ENCODE results near the gene SLC12A5. TPM values are rescaled to one million over a fixed set of nuclear protein-coding genes. Genes with fewer than 3 reads are reported as not detected.

The SLC12A5 gene
- total RNA-seq, 1 donor from 2014 or later = 0.70 TPM

- intact Hi-C loops (cut with micrococcal nuclease) = no loop called here
Observed at GRCh38 chr20:46102940-46103339, 73.9 kb downstream of the SLC12A5 start.

- intact Hi-C loops (cut with micrococcal nuclease) = no loop called here
Observed at GRCh38 chr20:46104262-46104661, 75.2 kb downstream of the SLC12A5 start.

GRCh38 chr20:46107061-46107460 is 78.0 kb downstream of the SLC12A5 start:
- intact Hi-C loops (cut with micrococcal nuclease) = no loop called here

- intact Hi-C loops (cut with micrococcal nuclease) = no loop called here
Observed at GRCh38 chr20:46108435-46108841, 79.4 kb downstream of the SLC12A5 start.

- intact Hi-C loops (cut with micrococcal nuclease) = no loop called here
Observed at GRCh38 chr20:46108976-46109375, 80.0 kb downstream of the SLC12A5 start.

Other genes with a start within 250 kb of the SLC12A5 start
- gene WFDC3, start 237.3 kb upstream of the SLC12A5 start, total RNA-seq = not detected in 2 replicates
- 30.3 and 31.8 TPM in 2 replicates for gene DNTTIP1, start 237.3 kb upstream of the SLC12A5 start, total RNA-seq
- 181 and 183 TPM in 2 replicates for gene UBE2C, start 216.6 kb upstream of the SLC12A5 start, total RNA-seq
- 0.36 TPM in 1 of 2 replicates, not detected in the other for gene TNNC2, start 201.9 kb upstream of the SLC12A5 start, total RNA-seq
- 1.7 and 1.8 TPM in 2 replicates for gene SNX21, start 195.4 kb upstream of the SLC12A5 start, total RNA-seq
- gene ACOT8, start 171.8 kb upstream of the SLC12A5 start, total RNA-seq = 36.6 and 37.1 TPM in 2 replicates
- gene ZSWIM3, start 171.6 kb upstream of the SLC12A5 start, total RNA-seq = 6.4 and 7.1 TPM in 2 replicates
- gene ZSWIM1, start 148.0 kb upstream of the SLC12A5 start, total RNA-seq = 9.8 and 10.7 TPM in 2 replicates
- gene SPATA25, start 141.6 kb upstream of the SLC12A5 start, total RNA-seq = 0.52 and 1.0 TPM in 2 replicates
- gene NEURL2, start 138.0 kb upstream of the SLC12A5 start, total RNA-seq = 1.4 and 2.1 TPM in 2 replicates
- gene CTSA, start 137.9 kb upstream of the SLC12A5 start, total RNA-seq = 55.1 and 60.4 TPM in 2 replicates
- gene PLTP, start 117.1 kb upstream of the SLC12A5 start, total RNA-seq = 1.5 and 1.8 TPM in 2 replicates
- gene PCIF1, start 94.5 kb upstream of the SLC12A5 start, total RNA-seq = 37.1 and 38.3 TPM in 2 replicates
- 37.6 and 38.7 TPM in 2 replicates for gene ZNF335, start 57.0 kb upstream of the SLC12A5 start, total RNA-seq
- not detected in 2 replicates for gene MMP9, start 20.3 kb upstream of the SLC12A5 start, total RNA-seq
- gene NCOA5, start 60.7 kb downstream of the SLC12A5 start, total RNA-seq = 40.0 and 40.2 TPM in 2 replicates
- 0.43 and 0.61 TPM in 2 replicates for gene CD40, start 89.1 kb downstream of the SLC12A5 start, total RNA-seq

Data from T-helper 2 cell treated with Interferon-gamma antibody and Interleukin-4, amounts not matched to agents 100 ng/mL and 5 ng/mL, for 36 hours (primary cell).